RPMI7951 (cell line): Measurements from ENCODE around the gene CELF4. TPM values are rescaled to one million over a fixed set of nuclear protein-coding genes. Genes with fewer than 3 reads are reported as not detected.

Experiments
- DNase-seq: peaks from one replicate; pipeline ENCODE4 v3.0.0-alpha.2; 2012; ENCODE audit warnings: low read depth
- total RNA-seq: library from RNA; depleted of rRNA; stranded (reverse); fragments of >200 nt; shearing (Covaris generic); gene quantifications from 2 replicates; pipeline ENCODE4 v1.2.3, GENCODE V29; 2014

Gene CELF4
- total RNA-seq, 1 experiment from 2014 or later, result not detected

DNA sequence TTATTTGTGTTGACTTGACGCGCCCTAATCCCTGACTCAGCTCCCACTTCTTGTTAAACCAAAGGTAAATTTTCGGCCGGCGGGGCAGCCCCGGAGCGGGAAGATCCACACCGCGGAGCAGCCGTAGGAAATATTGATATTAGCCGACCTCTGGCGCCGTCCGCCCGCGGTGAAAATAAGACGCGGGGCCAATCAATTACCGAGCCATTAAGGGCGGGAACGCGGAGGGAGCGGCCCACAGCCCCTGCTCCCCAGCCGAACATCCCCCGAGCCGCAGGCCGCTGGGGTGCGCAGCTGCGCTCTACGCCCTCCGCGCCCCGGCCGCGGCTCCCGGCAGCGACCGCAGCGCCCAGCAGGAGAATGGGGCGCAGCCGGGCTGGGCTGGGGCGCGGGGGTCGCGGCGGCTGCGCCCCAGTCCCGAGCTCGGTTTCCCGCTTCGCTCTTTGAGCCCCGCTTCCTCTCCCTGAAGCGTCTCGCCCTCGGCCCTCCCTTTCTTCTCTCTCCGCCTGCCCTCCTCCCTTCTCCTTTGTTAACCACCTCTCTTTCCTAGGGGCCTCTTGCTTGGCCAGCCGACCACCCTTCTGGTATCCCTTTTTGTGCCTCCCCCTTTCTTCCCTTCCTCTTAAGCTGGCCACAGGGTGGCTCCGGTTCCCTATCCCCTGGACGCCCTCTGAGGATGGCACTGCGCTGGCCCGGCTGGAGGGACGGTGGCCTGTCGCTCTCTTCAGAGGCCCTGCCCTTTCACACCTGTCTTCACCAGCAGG, 40.9 kb downstream of the CELF4 start:
- no peak for DNase-seq

- DNase-seq, result no peak
Observed at GRCh38 chr18:37524139-37524497, 41.5 kb downstream of the CELF4 start.

DNA sequence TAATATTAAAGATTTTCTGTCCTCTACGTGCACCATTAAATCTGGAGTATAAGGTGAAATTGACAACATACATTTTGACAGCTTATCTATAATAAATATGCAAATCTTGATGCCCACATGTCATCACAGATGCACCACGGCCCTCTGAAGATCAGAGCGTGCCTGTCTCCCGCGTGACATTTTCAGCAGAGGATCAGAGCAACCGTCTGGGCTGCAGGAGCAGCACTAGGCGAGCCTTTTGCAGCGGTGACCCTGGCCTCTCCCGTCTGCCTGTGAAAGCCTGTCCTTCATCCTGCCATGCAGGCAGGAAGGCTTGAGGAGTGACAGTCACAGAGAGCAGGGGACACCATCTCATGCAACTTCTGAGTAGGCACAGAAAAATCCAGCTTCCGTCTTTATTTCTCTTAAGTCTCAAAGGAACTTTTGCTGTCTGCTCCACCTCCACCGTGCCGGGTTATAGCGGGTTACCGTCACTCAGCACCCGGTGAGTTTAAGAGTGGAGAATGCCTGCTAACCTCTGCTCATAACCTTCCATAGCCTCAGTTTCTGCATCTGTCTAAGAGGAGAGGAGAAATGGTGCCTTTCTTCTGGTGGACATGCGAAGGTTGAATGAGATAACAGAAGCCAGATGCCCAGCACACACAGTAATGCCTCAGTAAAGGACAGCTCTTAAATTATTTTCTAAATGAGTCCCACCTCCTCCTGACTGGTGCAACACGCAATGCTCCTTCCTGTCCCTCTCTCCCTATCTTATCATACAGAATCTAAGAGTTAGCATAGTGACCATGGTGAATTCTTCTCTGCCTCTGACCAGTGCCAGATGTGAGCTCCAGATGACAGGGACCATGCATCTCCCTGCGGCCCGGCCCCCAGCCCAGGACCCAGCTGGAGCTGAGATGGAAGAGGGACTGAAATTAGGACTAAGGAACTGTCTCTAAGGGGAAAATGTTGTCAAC, 43.8 kb downstream of the CELF4 start:
- DNase-seq, result no peak

DNA sequence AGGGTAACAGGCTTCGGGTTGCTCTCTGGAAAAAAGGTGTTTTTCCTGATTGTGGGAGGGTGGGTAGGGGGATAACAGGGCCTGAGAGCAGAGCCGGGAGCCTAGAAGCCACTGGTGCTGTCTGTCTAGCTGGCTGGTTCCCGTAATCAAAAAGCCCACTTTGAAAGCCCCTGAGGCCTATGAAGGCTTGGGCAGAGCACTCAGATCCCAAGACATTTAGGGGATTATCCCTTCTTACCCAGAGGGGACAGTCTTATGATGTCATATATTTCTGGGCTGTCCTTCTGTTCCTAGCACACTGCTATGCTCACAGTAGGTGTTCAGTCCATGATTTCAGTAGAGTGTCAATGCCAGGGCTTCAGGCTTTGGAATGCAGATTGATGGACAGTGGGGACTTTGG, 45.1 kb downstream of the CELF4 start:
- no peak for DNase-seq

DNA sequence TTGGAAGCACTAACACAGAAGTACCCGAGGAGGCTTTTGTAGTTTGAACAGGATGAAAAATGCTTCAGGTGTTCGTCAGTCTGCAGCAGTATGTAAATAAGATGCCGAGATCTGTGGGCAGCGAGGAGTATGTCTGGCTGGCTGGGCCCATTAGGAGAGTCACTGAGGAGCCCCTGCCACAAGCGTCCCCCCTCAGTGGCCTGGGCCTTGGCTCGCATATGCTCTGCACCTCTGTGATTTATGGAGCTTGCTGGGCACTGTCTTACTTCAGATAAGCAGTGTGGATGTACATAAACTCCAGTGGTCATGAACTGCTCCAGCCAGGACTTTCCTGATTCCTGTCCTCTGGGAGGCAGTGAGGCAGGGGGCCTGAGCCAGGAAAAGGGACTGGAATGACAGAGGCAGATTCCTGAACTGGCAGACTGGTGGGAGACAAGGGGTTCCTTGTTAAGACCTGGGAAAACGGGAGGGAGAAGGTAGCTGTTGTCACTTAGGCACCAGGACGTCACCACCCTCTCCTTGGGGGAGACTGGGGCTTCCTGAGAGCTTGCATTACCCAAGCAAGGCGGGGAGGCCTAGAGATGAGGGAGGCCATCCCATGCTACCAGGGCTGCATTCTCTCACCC, 46.0 kb downstream of the CELF4 start:
- no peak for DNase-seq

GRCh38 chr18:37516361-37516853, 49.2 kb downstream of the CELF4 start:
- DNase-seq, result no peak

DNA sequence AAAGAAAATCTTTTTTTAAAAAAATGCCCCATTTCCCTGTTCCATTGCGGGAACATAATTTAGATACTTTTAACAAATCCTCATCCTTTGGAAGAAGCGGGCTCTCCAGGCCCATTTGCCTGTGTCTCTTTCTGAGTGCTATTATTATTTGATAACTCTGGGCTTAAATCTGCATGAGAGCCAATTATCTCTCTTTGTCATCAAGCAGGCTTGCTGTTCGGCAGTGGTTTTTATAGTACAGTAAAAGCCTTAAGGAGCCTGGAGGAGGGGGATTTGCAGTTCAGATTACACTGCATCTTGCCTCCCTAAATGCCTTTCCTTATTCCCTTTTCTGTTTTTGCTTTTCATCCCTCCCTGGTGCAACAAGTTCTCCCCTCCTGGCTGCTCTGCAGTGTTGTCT, 50.6 kb downstream of the CELF4 start:
- no peak for DNase-seq

GRCh38 chr18:37512400-37512799, 53.2 kb downstream of the CELF4 start:
- DNase-seq, result no peak

DNA sequence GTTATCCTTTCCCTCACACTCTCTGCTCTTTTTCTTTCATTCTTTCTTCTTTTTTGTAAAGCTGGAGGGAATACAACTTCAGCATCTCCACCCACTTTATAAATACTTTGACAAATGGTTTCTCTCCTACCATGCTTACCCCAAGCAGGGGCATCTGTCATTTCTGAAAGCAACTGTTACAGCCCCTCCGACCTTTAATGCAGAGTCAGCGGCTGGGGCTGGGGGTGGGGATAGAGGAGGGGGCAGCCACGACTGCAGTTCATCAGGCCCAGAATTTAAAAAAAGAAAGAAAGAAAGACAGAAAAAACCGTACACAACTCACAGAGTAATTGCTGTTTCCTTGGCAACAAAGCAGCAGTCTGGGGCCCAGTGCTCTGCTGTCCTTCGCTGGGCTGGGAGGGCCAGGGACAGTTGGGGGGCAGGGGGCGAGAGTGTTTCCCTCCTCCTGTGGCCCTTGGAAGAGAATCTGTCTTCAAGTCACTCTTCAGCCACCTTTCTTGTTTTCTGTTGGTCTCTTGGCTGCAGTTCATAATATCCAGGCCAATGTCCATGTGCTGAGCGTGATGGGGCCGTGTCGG, 53.8 kb downstream of the CELF4 start:
- no peak for DNase-seq

DNA sequence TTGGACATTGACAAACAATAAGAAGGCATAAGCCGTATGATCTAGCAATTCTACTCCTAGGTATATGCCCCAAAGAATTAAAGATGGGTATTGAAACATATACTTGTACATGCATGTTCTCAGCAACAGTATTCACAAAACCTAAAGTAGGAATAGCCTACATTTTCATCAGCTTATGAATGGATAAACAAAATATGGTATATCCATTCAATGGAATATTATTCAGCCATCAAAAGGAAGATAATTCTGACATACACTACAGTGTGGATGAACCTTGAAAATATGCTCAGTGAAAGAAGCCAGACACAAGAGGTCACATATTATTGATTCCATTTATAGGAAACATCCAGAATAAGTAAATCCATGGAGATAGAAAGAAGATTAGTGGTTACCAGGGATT, 56.0 kb downstream of the CELF4 start:
- no peak for DNase-seq

DNA sequence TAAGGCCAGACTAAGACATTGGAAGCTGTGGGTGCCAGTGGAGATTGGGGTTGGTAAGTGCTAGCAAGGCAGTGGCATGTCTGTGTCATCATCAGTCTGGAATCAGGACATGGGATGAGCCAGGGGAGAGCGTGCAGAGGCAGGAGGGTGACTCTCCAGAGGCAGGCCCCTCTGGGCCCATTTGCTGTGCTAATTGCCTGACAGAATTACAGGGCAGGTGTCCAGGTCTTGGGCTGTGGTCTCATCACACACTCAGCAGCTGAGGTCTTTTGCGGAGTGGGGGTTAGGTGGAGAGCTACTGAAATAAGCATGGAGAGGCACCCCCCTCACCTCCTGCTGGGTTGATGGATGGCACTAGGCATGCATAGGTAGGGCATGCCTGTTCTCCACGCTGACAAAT, 57.4 kb downstream of the CELF4 start:
- DNase-seq, result no peak

GRCh38 chr18:37507239-37507638, 58.4 kb downstream of the CELF4 start:
- DNase-seq, result no peak

GRCh38 chr18:37506001-37506400, 59.6 kb downstream of the CELF4 start:
- no peak for DNase-seq

DNA sequence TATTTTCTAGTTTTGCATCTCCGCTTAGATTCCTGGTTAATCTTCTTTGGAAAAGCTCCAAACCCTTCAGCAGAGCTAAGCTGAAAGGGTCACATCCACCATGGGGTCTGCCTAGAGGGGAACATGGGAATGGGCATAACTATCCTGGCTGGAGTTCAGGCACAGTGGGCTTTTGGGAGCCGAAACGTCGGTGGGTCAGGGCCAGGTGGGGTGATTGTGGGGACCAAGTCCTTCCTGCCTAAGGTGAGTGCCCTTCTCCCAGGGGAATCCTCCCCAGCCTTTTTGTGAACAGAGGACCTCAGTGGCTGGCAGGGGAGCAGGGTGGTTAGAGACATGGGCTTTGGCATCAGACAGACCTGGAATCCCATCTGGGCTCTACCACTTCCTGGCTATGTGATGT, 60.3 kb downstream of the CELF4 start:
- no peak for DNase-seq

GRCh38 chr18:37502601-37503000, 63.0 kb downstream of the CELF4 start:
- no peak for DNase-seq

DNA sequence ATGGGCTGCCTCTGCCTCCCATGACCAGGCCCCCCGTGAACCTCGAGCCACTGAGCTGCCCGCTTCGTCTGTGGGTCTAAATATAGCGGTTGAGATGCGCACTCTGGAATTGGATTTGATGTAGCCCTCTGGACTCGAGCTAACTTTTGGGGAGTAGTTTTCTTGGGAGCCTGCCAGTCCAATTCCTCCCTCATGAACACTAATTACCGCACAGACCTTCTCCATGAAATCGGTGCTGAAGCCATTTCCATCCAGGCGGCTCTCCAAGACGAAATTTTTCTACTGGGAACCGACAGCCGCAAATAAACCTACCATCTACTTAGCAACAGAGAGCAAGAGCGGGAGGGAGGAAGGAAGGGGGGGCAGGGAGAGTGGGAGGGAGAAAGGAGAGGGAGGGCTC, 63.6 kb downstream of the CELF4 start:
- no peak for DNase-seq

- no peak for DNase-seq
Observed at GRCh38 chr18:37501136-37501535, 64.5 kb downstream of the CELF4 start.

DNA sequence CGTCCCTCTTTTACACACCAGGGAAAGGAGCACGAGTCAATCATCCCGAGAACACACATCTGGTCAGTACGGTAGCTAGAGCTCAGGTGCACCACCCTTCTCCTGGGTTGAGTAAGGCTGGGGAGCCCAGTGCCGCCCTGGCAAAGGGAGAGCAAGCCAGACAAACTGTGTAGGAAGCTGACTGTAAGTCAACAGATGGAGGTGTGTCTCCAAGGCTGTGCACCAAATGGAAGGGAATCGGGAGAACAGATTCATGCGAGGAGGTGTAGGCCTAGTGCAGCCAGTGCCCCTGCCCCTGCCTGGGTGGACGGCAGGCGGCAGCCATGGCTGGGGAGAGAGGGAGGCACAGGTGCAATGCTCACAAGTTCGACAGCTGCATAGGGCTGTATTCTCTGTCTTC, 65.7 kb downstream of the CELF4 start:
- DNase-seq, result no peak

- DNase-seq, result no peak
Observed at GRCh38 chr18:37499044-37499443, 66.6 kb downstream of the CELF4 start.

DNA sequence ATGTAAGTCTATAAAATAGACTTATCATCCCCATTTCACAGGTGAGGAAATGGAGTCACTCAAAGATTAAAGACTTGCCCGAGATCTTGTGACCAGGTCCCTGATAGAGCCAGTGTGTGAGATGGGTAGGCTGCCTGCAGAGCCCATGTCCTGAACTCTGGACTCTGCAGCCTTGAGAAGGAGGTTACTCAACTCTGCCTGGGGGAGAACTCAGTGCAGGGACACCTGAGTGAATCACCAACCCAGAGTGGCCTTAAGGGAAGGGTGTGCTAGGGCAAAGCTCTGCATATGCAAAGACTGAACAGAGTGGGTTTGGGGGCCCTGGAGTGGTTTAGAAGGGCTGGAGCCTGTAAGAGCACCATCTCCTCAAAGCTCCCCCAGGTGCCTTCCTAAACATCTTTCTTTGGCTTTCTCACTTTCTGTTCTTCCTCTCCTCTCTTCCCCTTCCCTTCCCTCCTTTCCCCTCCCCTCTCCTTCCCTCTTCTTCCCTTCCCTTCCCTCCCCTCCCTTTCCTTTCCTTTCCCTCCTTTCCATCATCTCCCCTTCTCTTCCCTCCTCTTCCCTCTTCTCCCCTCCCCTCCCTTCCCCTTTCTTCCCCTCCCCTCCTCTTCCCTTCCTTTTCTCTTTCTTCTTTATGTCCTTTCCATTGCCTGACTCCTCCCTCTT, 67.6 kb downstream of the CELF4 start:
- DNase-seq, result no peak

- DNase-seq, result no peak
Observed at GRCh38 chr18:37496568-37496967, 69.0 kb downstream of the CELF4 start.

DNA sequence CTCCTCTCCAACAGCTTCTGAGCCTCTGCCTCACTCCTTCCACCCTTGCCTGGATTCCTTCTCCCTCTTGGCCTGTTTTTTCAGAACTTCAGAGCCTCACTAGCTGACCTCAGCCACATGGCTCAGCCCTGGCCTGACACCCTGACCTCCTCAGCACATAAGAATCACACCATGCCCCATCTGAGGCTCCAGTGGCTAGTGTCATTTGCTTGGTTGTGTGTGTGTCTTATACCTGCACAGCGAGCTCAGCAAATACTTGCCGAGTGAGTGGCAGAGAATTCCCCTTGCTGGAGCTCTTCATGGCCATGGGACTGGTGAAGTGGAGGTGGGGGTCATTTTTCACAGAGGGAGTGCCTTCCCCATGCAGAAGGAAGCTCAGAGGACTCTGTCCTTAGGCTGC, 70.2 kb downstream of the CELF4 start:
- no peak for DNase-seq
